Measurements from ENCODE around the gene CIDEB. TPM values are rescaled to one million over a fixed set of nuclear protein-coding genes. Genes with fewer than 3 reads are reported as not detected.

Gene CIDEB
- total and polyA plus RNA-seq, 2 of the 8 experiments (the other 6 are each of a cell fraction or from before 2014, with no cell fraction given): 0.11 TPM; not detected in 1

- no peak overlapping the region for H3K27ac ChIP-seq (ENCODE audit: low read depth, low read length)
- DNase-seq (ENCODE audit: low read depth in 1 of 2, low spot score in 2 of 2) (no peak), FAIRE-seq (no peak)
- H4K5ac ChIP-seq (ENCODE audit: insufficient read length, low read depth, low read length): no peak overlapping the region
- H2BK15ac ChIP-seq (ENCODE audit: low read length): no peak overlapping the region
- H3K4me1 ChIP-seq (replicated peaks in 1 of 4; ENCODE audit: control insufficient read depth in 3 of 4, insufficient read depth in 4 of 4, low read length in 3 of 4): peaks cover 0 to 4% (median 2%) of the 10 kb centered on the region in 4 experiments; a peak in 4 of 7 replicates
- no peak overlapping the region for H2BK12ac ChIP-seq (ENCODE audit: low read depth, low read length)
- no peaks in the 10 kb centered on the region for H3K79me2 ChIP-seq (ENCODE audit: control insufficient read depth in 1 of 2, insufficient read depth in 2 of 2, low read length in 2 of 2)
- peaks cover 5% of the 10 kb centered on the region for H3K23me2 ChIP-seq (ENCODE audit: low read depth, low read length)
- H2AK5ac ChIP-seq (ENCODE audit: low read depth, low read length): no peak overlapping the region
- H3K23ac ChIP-seq (ENCODE audit: insufficient read length): no peak overlapping the region
- no peak overlapping the region for H2AFZ ChIP-seq (ENCODE audit: low read length)
- no peak overlapping the region for H3K18ac ChIP-seq (ENCODE audit: extremely low read depth, low read length)
- no peak overlapping the region for H2BK20ac ChIP-seq (ENCODE audit: low read length)
- H2BK120ac ChIP-seq (replicated peaks; ENCODE audit: low read depth, low read length): no peak overlapping the region
- CTCF ChIA-PET (ENCODE audit: partially characterized antibody): interaction anchor here (0.7 to 8.6 kb wide), 14 partner anchors 10 to 214 kb away, joined by 3 to 94 read pairs (median 18); partner anchors contain the start of genes CIDEB, DHRS1, GMPR2 and LTB4R2
- peak overlapping the region; percentile 61 to 89 (median 82) for H3K4me3 ChIP-seq (ENCODE audit: extremely low read depth in 1 of 4, insufficient read depth in 2 of 4, low read depth in 3 of 4, low read length in 4 of 4)
- no peak overlapping the region for H3K9ac ChIP-seq (replicated peaks in 1 of 4; ENCODE audit: extremely low read depth in 1 of 4, low read depth in 3 of 4, low read length in 3 of 4)
- WGBS, 2 experiments (ENCODE audit: extremely low coverage in 1 of 2, insufficient coverage in 1 of 2, insufficient read length in 1 of 2, insufficient replicate concordance in 2 of 2, low coverage in 1 of 2, low lambda C conversion rate in 2 of 2, missing lambda C conversion rate in 1 of 2): 36% methylated on average over 3 of the region's 3 CpGs; no CpG with 5 or more reads in 1 of the 2 experiments
- H4K91ac ChIP-seq (replicated peaks; ENCODE audit: insufficient read length, low read length): peak overlapping the region; percentile 60
- peaks cover 0 to 2% of the 10 kb centered on the region in 2 experiments for H4K20me1 ChIP-seq (replicated peaks in 1 of 2; ENCODE audit: control insufficient read depth in 1 of 2, insufficient read depth in 2 of 2, low read length in 2 of 2)
- peak overlapping the region; percentile 51; the same call in 1 of the 2 replicates for H4K8ac ChIP-seq (ENCODE audit: extremely low read depth, insufficient read depth, low read length)
- H3K56ac ChIP-seq (replicated peaks; ENCODE audit: insufficient read length, low read depth, low read length): peak overlapping the region; percentile 11
- H3K9me3 ChIP-seq (ENCODE audit: insufficient read depth in 2 of 2, low read depth in 1 of 2, low read length in 1 of 2): no peaks in the 10 kb centered on the region
- no peaks in the 10 kb centered on the region; a peak in 2 of 8 replicates for H3K36me3 ChIP-seq (ENCODE audit: control insufficient read depth in 2 of 4, insufficient read depth in 4 of 4, low read length in 3 of 4)
- H3K27me3 ChIP-seq (replicated peaks in 1 of 4; ENCODE audit: control insufficient read depth in 3 of 4, extremely low read depth in 1 of 4, insufficient read depth in 3 of 4, low read length in 3 of 4): no peaks in the 10 kb centered on the region; a peak in 1 of 7 replicates
- H2BK5ac ChIP-seq (ENCODE audit: low read depth, low read length): no peak overlapping the region; the same call in 1 of the 2 replicates
- H3K14ac ChIP-seq (ENCODE audit: insufficient read length): no peak overlapping the region
- TF ChIP-seq SAP30 (IDR thresholded peaks at IDR 0.05; ENCODE audit: insufficient read depth, insufficient replicate concordance, low read length) (peak; percentile 84), ATF3 (IDR thresholded peaks at IDR 0.05; ENCODE audit: insufficient read depth, low read depth, low read length) (no peak)
- POLR2A ChIA-PET (ENCODE audit: partially characterized antibody): interaction anchor here (0.8 to 3.8 kb wide), 27 partner anchors 9 to 136 kb away, joined by 3 to 26 read pairs (median 7); partner anchors contain the start of genes CHMP4A, CIDEB, DHRS1 and EMC9
- H3K79me1 ChIP-seq (ENCODE audit: low read depth, low read length): no peaks in the 10 kb centered on the region
- H3K4ac ChIP-seq (replicated peaks; ENCODE audit: insufficient read length, low read depth, low read length): no peak overlapping the region
- H3K4me2 ChIP-seq (ENCODE audit: insufficient read depth in 1 of 2, low read depth in 2 of 2, low read length in 2 of 2): peak overlapping the region; percentile 55 to 97
Measured at GRCh38 chr14:24271834-24272263, 35.9 kb downstream of the CIDEB start.
